ENCODE results near the gene ELK1. TPM values are rescaled to one million over a fixed set of nuclear protein-coding genes. Genes with fewer than 3 reads are reported as not detected.

The ELK1 gene
- total and polyA plus RNA-seq, 10 of the 15 experiments (the other 5 are each of a cell fraction or from before 2014, with no cell fraction given): 4.1 to 55.5 (median 32.9) TPM

- TF ChIP-seq ZNF687 (IDR thresholded peaks at IDR 0.05): no peak
- TF ChIP-seq RCOR1 (conservative IDR thresholded peaks at IDR 0.05; ENCODE audit: low read depth, low read length): peak; percentile 70; the same call in 1 of the 2 replicates
- no peak for TF ChIP-seq NFYA (IDR thresholded peaks at IDR 0.05; ENCODE audit: borderline replicate concordance, low read depth, low read length)
- peak; percentile 92 for TF ChIP-seq SREBF1 (IDR thresholded peaks at IDR 0.05; ENCODE audit: low read length)
- no peak for TF ChIP-seq KAT2A (conservative IDR thresholded peaks at IDR 0.05; ENCODE audit: control insufficient read depth, low read depth, low read length)
- TF ChIP-seq POLR2AphosphoS5 (IDR thresholded peaks at IDR 0.05; ENCODE audit: low read length): no peak
- TF ChIP-seq SIN3A (IDR thresholded peaks at IDR 0.05; ENCODE audit: low read depth, low read length): peak; percentile 71; the same call in 1 of the 2 replicates
- peak; percentile 69; the same call in 1 of the 2 replicates for TF ChIP-seq DPF2 (IDR thresholded peaks at IDR 0.05)
- TF ChIP-seq CBFB (IDR thresholded peaks at IDR 0.05; ENCODE audit: low read depth): no peak
- TF ChIP-seq NBN (IDR thresholded peaks at IDR 0.05): no peak
- TF ChIP-seq PBX3 (IDR thresholded peaks at IDR 0.05; ENCODE audit: insufficient replicate concordance, low read depth, low read length): no peak
- TF ChIP-seq NKRF (conservative IDR thresholded peaks at IDR 0.05): peak; percentile 41; the same call in 1 of the 2 replicates
- TF ChIP-seq RAD21 (IDR thresholded peaks at IDR 0.05; ENCODE audit: insufficient read depth, low read depth, low read length): no peak
- no peak for TF ChIP-seq HCFC1 (IDR thresholded peaks at IDR 0.05; ENCODE audit: low read length)
- no peak for TF ChIP-seq HDAC6 (IDR thresholded peaks at IDR 0.05; ENCODE audit: unreplicated experiment)
- peak; percentile 96 for TF ChIP-seq JUND (IDR thresholded peaks at IDR 0.05; ENCODE audit: low read depth, low read length)
- peak; percentile 47; the same call in 1 of the 2 replicates for TF ChIP-seq NRF1 (conservative IDR thresholded peaks at IDR 0.05; ENCODE audit: low read depth, low read length)
- TF ChIP-seq TBL1XR1 (IDR thresholded peaks at IDR 0.05; ENCODE audit: low read depth, low read length): 0 out of 2 replicates have a peak, but pooled peaks have one; percentile 23
- TF ChIP-seq GABPA (IDR thresholded peaks at IDR 0.05; ENCODE audit: low read depth): no peak
- TF ChIP-seq MYB (IDR thresholded peaks at IDR 0.05; ENCODE audit: borderline replicate concordance, low read depth, low read length): no peak
- no peak for TF ChIP-seq YY1 (IDR thresholded peaks at IDR 0.05; ENCODE audit: low read depth, low read length)
- no peak for TF ChIP-seq EZH2 (IDR thresholded peaks at IDR 0.05; ENCODE audit: borderline replicate concordance, control insufficient read depth, low read depth, low read length)
- no peak for TF ChIP-seq FOS (IDR thresholded peaks at IDR 0.05; ENCODE audit: borderline replicate concordance, extremely low read depth, insufficient read length)
- TF ChIP-seq MAX (IDR thresholded peaks at IDR 0.05; ENCODE audit: low read depth, low read length): 0 out of 2 replicates have a peak, but pooled peaks have one; percentile 38
Measured at GRCh38 chrX:47619486-47620302, 30.7 kb downstream of the ELK1 start, which contains the start of gene SYN1 (continued).
